GM13977 (cell line): ENCODE data around the gene THADA.

Experiments used
- DNase-seq: peaks from one replicate; pipeline ENCODE4 v3.0.0; 2012; ENCODE audit warnings: low spot score
- in situ Hi-C: fragments of 300-500 bp; cut with MboI; formaldehyde crosslinking; loops from one replicate; pipeline ENCODE4 v1.12.0; 2022; ENCODE audit warnings: low sequenced_read_pairs, low pct_unique_long_range_greater_than_20kb, mixed read lengths, inconsistent platforms; ENCODE audit not compliant: unreplicated experiment
- TF ChIP-seq, protein P1 (sequence below): IDR thresholded peaks from 2 replicates; pipeline ENCODE4 v1.5.1; 2012; ENCODE audit warnings: mild to moderate bottlenecking, control low read depth; ENCODE audit not compliant: insufficient read depth; ENCODE audit errors: extremely low read depth, missing control alignments

The THADA gene

DNA sequence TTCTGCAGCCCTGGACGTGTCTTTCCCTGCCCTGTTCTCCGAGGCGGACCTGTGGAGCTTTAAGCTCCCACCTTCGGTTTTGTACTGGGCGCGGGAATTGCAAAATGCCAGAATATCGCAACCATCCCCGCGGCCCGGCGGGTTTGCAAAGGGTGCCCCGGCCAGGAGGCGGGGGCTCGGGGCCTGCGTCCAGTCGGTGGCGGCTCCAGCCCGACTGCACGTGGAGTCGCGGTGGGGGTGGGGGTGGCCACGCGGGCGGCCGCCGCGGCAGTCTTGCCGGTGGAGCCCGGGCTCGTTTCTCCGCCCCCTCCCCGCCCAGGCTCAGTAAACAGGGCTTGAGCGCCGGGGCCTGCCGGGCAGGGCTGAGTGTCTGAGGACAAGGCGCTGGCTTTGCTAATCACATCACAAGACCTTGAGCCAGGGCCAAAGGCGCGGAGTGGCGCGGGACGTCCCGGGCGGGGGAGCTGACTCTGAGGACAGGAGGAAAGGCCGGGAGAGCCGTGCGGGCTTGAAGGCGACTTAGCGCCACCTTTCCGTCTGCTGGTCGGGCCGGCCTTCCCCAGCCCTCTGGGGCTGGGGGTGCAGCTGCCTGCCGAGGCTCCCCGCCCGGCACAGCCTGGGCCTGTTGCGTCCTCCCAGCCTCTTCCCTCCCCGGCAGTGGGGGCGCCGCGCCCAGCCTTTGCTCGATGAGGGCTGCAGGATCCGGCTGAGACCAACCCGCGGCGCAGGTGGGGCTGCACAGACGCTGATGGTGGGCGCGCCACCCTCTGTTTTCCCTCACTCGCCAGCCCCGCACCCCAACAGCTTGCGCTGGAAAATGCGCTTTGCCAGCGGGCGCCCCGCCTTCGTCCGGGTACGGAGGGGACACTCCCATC lies 368.6 kb downstream of the THADA start:
- TF ChIP-seq, protein P1, sequence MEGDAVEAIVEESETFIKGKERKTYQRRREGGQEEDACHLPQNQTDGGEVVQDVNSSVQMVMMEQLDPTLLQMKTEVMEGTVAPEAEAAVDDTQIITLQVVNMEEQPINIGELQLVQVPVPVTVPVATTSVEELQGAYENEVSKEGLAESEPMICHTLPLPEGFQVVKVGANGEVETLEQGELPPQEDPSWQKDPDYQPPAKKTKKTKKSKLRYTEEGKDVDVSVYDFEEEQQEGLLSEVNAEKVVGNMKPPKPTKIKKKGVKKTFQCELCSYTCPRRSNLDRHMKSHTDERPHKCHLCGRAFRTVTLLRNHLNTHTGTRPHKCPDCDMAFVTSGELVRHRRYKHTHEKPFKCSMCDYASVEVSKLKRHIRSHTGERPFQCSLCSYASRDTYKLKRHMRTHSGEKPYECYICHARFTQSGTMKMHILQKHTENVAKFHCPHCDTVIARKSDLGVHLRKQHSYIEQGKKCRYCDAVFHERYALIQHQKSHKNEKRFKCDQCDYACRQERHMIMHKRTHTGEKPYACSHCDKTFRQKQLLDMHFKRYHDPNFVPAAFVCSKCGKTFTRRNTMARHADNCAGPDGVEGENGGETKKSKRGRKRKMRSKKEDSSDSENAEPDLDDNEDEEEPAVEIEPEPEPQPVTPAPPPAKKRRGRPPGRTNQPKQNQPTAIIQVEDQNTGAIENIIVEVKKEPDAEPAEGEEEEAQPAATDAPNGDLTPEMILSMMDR: peak; percentile 23
- in situ Hi-C loops: loop anchor here (5.0 to 25.0 kb wide), 4 partner anchors 62 to 265 kb away; no protein-coding TSS in a partner anchor
- peak; percentile 83 for DNase-seq

DNA sequence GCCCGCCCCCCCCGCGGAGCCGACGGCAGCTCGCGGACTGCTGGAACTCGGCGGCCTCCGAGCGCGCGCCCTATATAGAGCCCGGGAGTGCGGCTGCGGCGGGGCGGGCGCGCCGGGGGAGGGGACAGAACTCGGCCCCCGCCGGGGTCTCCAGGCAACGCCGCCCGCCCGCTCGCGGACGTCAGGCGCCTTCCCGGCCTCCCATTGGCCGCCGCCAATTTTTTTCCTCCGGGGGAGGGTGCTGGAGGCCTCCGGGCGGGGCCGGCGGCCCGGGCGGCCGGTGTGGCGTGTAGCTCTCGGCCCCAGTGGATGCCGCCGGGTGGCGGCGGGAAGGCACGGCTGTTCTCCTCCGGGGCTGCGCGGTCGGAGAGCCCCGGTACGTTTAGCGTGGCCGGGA lies 369.3 kb downstream of the THADA start, which contains the start of gene ZFP36L2:
Gene ZFP36L2 (minus strand): TSS at position 49 of the 397 bp plus-strand sequence. CDS start 291 bp downstream, outside the sequence.
- in situ Hi-C loops: loop anchor here (5.0 to 25.0 kb wide), 4 partner anchors 62 to 264 kb away; no protein-coding TSS in a partner anchor
- TF ChIP-seq, protein P1: no peak
- peak; percentile 99 for DNase-seq

GRCh38 chr2:43225788-43226557 lies 369.9 kb downstream of the THADA start:
- TF ChIP-seq, protein P1: no peak
- peak; percentile 92 for DNase-seq
- in situ Hi-C loops: loop anchor here (5.0 to 25.0 kb wide), 4 partner anchors 61 to 264 kb away; no protein-coding TSS in a partner anchor

- TF ChIP-seq, protein P1: peak; percentile 8
- in situ Hi-C loops: loop anchor here (5.0 to 25.0 kb wide), 4 partner anchors 60 to 263 kb away; no protein-coding TSS in a partner anchor
- DNase-seq: peak; percentile 57
Observed at GRCh38 chr2:43225093-43225787, 370.6 kb downstream of the THADA start.

GRCh38 chr2:43224571-43225092 lies 371.2 kb downstream of the THADA start:
- TF ChIP-seq, protein P1: no peak
- in situ Hi-C loops: loop anchor here (5.0 to 25.0 kb wide), 4 partner anchors 60 to 262 kb away; no protein-coding TSS in a partner anchor
- peak; percentile 60 for DNase-seq
